ENCODE data around the gene SUCO. TPM values are rescaled to one million over a fixed set of nuclear protein-coding genes. Genes with fewer than 3 reads are reported as not detected.
A peak's percentile ranks its signal among the peaks of the same experiment; 100 is the strongest.

The SUCO gene
- total and polyA plus RNA-seq, 2 of the 4 experiments (the other 2 are of a cell fraction) = 11.4 to 21.5 TPM

- H3K4me1 ChIP-seq (ENCODE audit: control insufficient read depth, insufficient read depth, low read length) = peaks cover 13% of the 10 kb centered on the region
- CTCF ChIA-PET = interaction anchor here (0.9 kb wide), 1 partner anchor 33 kb away, joined by 4 read pairs; no protein-coding TSS in a partner anchor
Measured at GRCh38 chr1:172629170-172629569, 96.2 kb downstream of the SUCO start.

More at GRCh38 chr1:172629170-172629569, 96.2 kb downstream of the SUCO start:
- Histone ChIP-seq H3K23ac (ENCODE audit: low read depth, low read length) (no peak overlapping the region), H3K4ac (ENCODE audit: low read depth, low read length) (peak overlapping the region; percentile 76; the same call in 1 of the 2 replicates), H2BK5ac (ENCODE audit: low read depth, low read length, poor library complexity, severe bottlenecking) (peak overlapping the region; percentile 79), H3K4me3 (ENCODE audit: insufficient read depth, low read depth, low read length) (no peak overlapping the region), H3K36me3 (ENCODE audit: control insufficient read depth, insufficient read depth, low read length) (no peaks in the 10 kb centered on the region), H3K9ac (ENCODE audit: low read depth, low read length) (no peak overlapping the region), H3K14ac (replicated peaks; ENCODE audit: low read depth, low read length) (0 out of 2 replicates have a peak overlapping the region, but pooled peaks have one; percentile 71), H3K79me1 (ENCODE audit: low read depth in 1 of 2, low read length in 2 of 2) (no peaks in the 10 kb centered on the region), H4K91ac (ENCODE audit: insufficient read depth, low read depth, low read length) (no peak overlapping the region), H2AFZ (replicated peaks; ENCODE audit: low read length, poor library complexity) (no peak overlapping the region), H4K8ac (ENCODE audit: low read depth in 2 of 2, low read length in 2 of 2) (peak overlapping the region; percentile 88 to 99; a peak in 2 of 4 replicates), H2BK120ac (ENCODE audit: low read depth, low read length) (peak overlapping the region; percentile 84; the same call in 1 of the 2 replicates), H3K27ac (ENCODE audit: insufficient read depth, low read length) (no peak overlapping the region), H3K4me2 (ENCODE audit: low read depth, low read length) (no peak overlapping the region), H3K56ac (ENCODE audit: extremely low read depth, insufficient read depth, low read length) (no peak overlapping the region), H3K9me1 (ENCODE audit: insufficient read depth, low read length) (no peaks in the 10 kb centered on the region), H4K5ac (ENCODE audit: low read depth, low read length) (peak overlapping the region; percentile 94; the same call in 1 of the 2 replicates), H4K20me1 (ENCODE audit: insufficient read depth, low read length) (no peaks in the 10 kb centered on the region), H2AK5ac (ENCODE audit: low read depth, low read length) (no peak overlapping the region), H2BK20ac (ENCODE audit: low read depth, low read length) (peak overlapping the region; percentile 90; the same call in 1 of the 2 replicates), H2BK15ac (ENCODE audit: low read depth, low read length) (peak overlapping the region; percentile 99; the same call in 1 of the 3 replicates), H3K18ac (ENCODE audit: low read depth, low read length) (peak overlapping the region; percentile 91; the same call in 1 of the 2 replicates), H3K9me3 (ENCODE audit: control insufficient read depth, insufficient read depth, low read length) (peaks cover 6% of the 10 kb centered on the region), H3K27me3 (ENCODE audit: control insufficient read depth, insufficient read depth, low read length) (no peaks in the 10 kb centered on the region), H2AK9ac (replicated peaks; ENCODE audit: low read depth, low read length, poor library complexity) (no peak overlapping the region)
- dilution Hi-C loops (cut with HindIII; ENCODE audit: low sequenced_read_pairs, unreplicated experiment) = no loop called here
- intact Hi-C loops (cut with micrococcal nuclease) = no loop called here
- BruUV-seq (replicated peaks) = no TSS peak
- in situ Hi-C loops (cut with MboI; ENCODE audit: low sequenced_read_pairs) = no loop called here
- no peak for TF ChIP-seq MAZ (IDR thresholded peaks at IDR 0.05; ENCODE audit: borderline replicate concordance, low read depth, low read length)
- TF ChIP-seq RAD21 (IDR thresholded peaks at IDR 0.05; ENCODE audit: low read length) = no peak
- TF ChIP-seq NFE2L2 (IDR thresholded peaks at IDR 0.05; ENCODE audit: low read depth, low read length) = no peak
- no peak for TF ChIP-seq CEBPB (IDR thresholded peaks at IDR 0.05; ENCODE audit: low read depth, low read length)
- no peak for ATAC-seq (ENCODE audit: low read depth)
- DNase-seq = no peak
- POLR2A ChIA-PET (ENCODE audit: unreplicated experiment) = no interaction called here
- no CpG with 5 or more reads among the region's 2 CpGs for WGBS, 2 experiments (ENCODE audit: extremely low coverage in 2 of 2, insufficient read length in 1 of 2)

All from IMR-90 (cell line).